Measurements from ENCODE around the gene CPTP.

Gene CPTP

GRCh38 chr1:1336931-1337792, 12.6 kb downstream of the CPTP start:
- DNase-seq: no peak

- DNase-seq: peak in 1 of 3 donors; percentile 32
These were observed 13.2 kb downstream of the CPTP start for GRCh38 chr1:1337793-1338147.

- no peak for DNase-seq
These were observed 13.7 kb downstream of the CPTP start for GRCh38 chr1:1338278-1338677.

- no peak for DNase-seq
These were observed 15.6 kb downstream of the CPTP start for GRCh38 chr1:1340185-1340584.

GRCh38 chr1:1340791-1341548, 16.4 kb downstream of the CPTP start:
- DNase-seq: no peak

- DNase-seq: no peak
These were observed 17.0 kb downstream of the CPTP start for GRCh38 chr1:1341549-1342021.

- DNase-seq: no peak
These were observed 17.5 kb downstream of the CPTP start for GRCh38 chr1:1342061-1342562.

GRCh38 chr1:1342584-1343115, 18.0 kb downstream of the CPTP start:
- no peak for DNase-seq

GRCh38 chr1:1343811-1344421, 19.3 kb downstream of the CPTP start:
- DNase-seq: no peak

- peak; percentile 72 to 82 (median 76) for DNase-seq
These were observed 20.2 kb downstream of the CPTP start for GRCh38 chr1:1344655-1345361.

GRCh38 chr1:1345384-1345783, 20.8 kb downstream of the CPTP start:
- no peak for DNase-seq

GRCh38 chr1:1345860-1346500, 21.4 kb downstream of the CPTP start:
- DNase-seq: no peak

- DNase-seq: no peak
These were observed 21.9 kb downstream of the CPTP start for GRCh38 chr1:1346501-1346890.

- no peak for DNase-seq
These were observed 22.5 kb downstream of the CPTP start for GRCh38 chr1:1347026-1347595.

GRCh38 chr1:1347663-1348419, 23.2 kb downstream of the CPTP start:
- peak in 1 of 3 donors; percentile 17 for DNase-seq

- peak in 1 of 3 donors; percentile 29 for DNase-seq
These were observed 24.0 kb downstream of the CPTP start for GRCh38 chr1:1348420-1349255.

GRCh38 chr1:1349256-1350012, 24.8 kb downstream of the CPTP start, which contains the start of gene DVL1:
TSS of gene DVL1 (minus strand) at chr1:1349418. CDS start at chr1:1349065, 353 bp downstream.
- peak; percentile 69 to 93 (median 85) for DNase-seq

GRCh38 chr1:1351511-1352427, 27.2 kb downstream of the CPTP start:
- DNase-seq: no peak
